Activated CD8-positive, alpha-beta memory T cell treated with anti-CD3 and anti-CD28 coated beads for 24 hours (primary cell): ENCODE data around the gene SPRYD4.
"Not testable (repeated sequence)": the region's sequence is repeated elsewhere in the genome, so short reads cannot be mapped to it uniquely, and the experiment has no call there.

Experiments used
- DNase-seq: peaks from one replicate; pipeline ENCODE4 v3.0.0-alpha.2; 2020

SPRYD4 gene

DNA sequence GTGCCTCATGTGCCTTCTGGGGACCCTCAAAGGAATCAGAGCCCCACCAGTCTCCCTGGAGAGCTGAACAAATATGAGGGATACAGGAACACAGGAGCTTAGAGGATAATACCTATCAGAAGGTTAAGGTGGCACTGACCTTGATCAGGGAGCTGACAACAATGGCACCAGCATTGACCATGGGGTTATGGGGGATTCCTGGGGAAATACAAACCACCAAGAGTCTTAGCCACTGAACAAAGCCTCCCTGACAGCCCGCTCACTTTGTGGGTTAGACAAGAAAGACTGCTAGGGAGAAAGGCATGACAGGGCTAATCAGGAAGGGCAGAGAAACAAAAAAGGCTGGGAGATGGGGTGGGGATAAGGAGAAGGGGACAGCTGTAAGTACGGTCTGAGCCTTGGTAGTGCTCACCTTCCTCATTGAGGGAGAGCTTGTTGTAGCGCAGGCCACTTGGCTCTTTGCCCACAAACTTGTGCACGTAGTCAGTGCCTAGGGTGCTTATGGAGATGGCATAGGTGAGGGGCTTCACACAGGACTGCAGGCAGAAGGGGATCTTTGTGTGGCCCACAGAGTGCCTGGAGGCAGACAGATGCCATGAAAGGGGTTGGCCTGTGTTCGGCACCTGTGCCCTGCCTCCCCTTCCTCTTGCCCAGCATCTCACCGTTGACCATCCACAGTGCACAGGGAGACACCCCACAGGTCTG is 9.3 kb downstream of the SPRYD4 start:
- DNase-seq, result no peak

GRCh38 chr12:56479625-56480024 is 11.2 kb downstream of the SPRYD4 start:
- no peak for DNase-seq

DNA sequence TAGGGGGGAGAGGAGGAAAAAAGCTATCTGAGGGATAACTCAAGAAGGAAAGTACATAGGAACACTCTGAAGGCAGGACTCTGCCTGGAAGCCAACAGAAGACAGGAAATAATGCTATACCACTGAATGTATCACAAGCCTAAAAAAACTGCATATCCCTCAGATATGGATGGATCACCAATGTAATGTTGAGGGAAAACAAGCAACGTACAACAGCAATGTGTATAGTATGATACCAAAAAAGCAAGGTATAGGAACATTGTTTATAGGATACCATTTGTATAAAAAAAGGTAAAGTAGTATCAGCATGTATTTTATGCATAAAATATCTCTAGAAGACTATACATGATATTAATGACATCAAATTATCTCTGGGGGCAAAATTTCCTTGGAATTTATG is 16.2 kb downstream of the SPRYD4 start:
- DNase-seq, result no peak

- no peak for DNase-seq
Observed at GRCh38 chr12:56486694-56487093, 18.3 kb downstream of the SPRYD4 start.

- peak; percentile 75 for DNase-seq
Observed at GRCh38 chr12:56487448-56488040, 19.2 kb downstream of the SPRYD4 start.

DNA sequence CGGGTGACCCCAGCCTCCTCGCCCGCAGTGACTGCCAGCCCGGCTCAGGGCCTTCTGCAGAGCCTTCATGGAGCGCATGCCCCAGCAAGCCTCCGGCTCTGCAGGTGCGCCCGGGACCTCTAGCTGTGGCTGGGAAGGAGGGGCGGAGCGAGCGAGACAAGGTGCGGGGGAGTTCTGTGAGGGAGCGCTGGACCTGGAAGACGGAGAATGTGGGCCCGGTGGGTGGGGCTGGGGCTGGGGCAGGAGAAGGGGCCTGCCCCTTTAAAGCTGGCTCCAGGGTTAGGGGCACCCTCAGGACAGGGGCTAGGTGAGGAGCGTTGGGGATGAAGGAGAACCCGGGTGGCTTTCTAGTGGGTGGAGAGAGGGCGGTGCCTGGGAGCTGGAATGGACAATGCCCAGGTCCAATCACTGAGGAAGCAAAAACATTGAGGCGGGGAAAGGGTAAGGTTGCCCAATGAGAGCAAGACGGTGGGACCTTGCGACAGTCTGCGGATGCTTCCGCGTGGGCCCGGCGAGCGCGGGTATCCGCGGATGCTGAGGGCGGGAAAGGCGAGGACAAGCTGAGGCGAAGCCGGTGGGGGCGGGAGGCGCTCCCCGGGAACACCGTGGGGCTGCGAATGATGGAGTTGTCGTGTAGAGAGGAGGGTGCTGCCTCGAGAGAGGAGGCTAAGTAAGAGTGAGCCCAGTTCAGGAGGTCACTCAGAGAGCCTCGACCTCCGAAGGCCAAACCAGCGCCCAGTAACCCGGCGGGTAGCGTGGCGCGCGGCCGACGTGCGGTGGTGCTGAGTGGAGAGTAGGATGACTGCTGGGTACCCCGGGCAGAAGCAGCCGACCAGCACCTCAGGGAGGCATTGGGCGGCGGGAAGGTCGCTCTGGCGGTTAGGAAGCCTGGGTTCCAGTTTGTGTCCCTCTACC is 19.9 kb downstream of the SPRYD4 start, which contains the start of gene GLS2:
Gene GLS2, minus strand, starts transcription at position 121 of the 915 bp plus-strand sequence. Its CDS starts 43 bp downstream, at position 78.
- peak; percentile 87 for DNase-seq

DNA sequence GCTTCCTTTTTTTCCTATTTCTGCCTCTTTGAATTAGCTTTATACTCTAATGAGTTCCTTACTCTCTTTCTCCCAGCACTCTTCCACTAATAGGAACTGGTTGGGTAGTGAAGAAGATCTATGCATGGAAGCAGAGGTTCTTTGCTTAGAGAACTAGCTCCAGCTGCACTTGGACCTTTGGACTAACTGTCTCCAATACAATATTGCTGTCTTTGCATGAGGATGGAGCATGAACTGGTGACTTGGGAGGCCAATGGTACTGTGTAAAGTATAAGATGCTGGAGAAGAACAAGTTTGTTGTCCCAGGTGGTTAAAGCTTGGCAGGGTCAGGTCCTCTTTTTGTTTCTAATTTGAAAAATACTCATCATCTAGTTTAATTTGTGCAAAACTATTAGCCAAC is 22.0 kb downstream of the SPRYD4 start:
- no peak for DNase-seq

- DNase-seq, result not testable (repeated sequence)
Observed at GRCh38 chr12:56493409-56494105, 25.2 kb downstream of the SPRYD4 start.

DNA sequence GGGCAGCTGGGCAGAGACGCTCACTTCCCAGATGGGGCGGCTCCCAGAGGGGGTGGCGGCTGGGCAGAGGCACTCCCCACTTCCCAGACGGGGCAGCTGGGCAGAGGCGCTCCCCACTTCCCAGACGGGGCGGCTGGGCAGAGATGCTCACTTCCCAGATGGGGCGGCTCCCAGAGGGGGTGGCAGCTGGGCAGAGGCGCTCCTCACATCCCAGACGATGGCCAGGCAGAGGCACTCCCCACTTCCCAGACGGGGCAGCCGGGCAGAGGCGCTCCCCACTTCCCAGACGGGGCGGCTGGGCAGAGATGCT is 25.7 kb downstream of the SPRYD4 start:
- DNase-seq, result not testable (repeated sequence)

- not testable (repeated sequence) for DNase-seq
Observed at GRCh38 chr12:56494481-56494880, 26.1 kb downstream of the SPRYD4 start.

DNA sequence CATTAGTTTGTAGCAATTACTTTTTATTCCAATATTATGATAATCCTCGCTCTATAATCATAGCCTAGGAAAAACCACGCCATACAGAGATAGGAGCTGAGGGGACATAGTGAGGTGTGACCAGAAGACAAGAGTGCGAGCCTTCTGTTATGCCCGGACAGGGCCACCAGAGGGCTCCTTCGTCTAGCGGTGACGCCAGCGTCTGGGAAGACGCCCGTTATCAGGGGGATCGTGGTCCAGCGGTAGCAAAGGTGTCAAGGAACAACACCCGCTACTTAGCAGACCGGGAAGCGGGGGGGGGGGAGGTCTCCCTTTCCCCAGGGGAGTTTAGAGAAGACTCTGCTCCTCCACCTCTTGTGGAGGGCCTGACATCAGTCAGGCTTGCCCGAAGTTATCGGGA is 28.3 kb downstream of the SPRYD4 start:
- peak; percentile 85 for DNase-seq

DNA sequence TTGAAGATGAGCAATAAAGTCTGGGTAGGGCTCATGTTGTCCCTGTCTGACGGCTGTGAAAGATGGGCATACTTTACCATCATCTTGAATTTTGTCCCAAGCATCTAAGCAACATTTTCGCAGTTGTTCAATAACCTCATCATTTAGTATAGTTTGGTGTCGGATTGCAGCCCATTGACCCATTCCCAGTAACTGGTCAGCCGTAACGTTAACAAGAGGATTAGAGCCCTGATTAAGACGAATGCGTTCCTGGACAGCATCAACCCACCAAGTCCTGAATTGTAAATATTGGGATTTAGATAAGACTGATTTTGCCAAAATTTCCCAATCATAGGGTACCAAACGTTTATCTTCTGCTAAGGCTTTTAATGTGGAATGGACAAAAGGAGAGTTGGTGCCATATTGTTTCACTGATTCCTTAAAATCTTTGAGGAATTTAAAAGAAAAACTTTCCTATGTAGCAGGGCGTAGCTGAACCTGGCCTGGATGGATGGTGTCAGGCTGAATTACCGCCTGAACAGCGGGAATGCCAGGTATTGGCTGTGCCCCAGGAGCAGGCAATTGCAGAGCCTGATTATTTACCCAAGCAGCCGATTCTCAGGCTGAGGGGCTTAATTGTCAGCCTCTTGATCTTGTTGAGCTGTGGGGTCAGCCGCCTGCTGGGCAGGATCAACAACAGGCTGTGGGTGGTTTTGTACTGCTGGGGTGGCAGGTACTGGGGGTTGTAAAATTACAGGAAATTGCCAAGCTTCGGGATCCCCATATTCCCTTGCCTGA is 29.9 kb downstream of the SPRYD4 start:
- not testable (repeated sequence) for DNase-seq

GRCh38 chr12:56499452-56499851 is 31.1 kb downstream of the SPRYD4 start:
- not testable (repeated sequence) for DNase-seq

GRCh38 chr12:56499879-56500278 is 31.5 kb downstream of the SPRYD4 start:
- DNase-seq, result not testable (repeated sequence)

DNA sequence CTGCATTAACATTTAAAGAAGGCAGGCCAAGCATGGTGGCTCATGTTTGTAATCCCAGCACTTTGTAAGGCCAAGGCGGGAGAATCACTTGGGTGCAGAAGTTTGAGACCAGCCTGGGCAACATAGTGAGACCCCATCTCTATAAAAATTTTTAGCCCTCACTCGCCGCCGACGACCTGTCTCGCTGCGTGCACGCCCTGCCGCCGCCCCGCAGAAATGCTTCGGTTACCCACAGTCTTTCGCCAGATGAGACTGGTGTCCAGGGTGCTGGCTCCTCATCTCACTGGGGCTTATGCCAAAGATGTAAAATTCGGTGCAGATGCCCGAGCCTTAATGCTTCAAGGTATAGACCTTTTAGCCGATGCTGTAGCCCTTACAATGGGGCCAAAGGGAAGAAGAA is 42.4 kb downstream of the SPRYD4 start:
- no peak for DNase-seq

GRCh38 chr12:56514014-56514318 is 45.6 kb downstream of the SPRYD4 start:
- DNase-seq, result not testable (repeated sequence)

DNA sequence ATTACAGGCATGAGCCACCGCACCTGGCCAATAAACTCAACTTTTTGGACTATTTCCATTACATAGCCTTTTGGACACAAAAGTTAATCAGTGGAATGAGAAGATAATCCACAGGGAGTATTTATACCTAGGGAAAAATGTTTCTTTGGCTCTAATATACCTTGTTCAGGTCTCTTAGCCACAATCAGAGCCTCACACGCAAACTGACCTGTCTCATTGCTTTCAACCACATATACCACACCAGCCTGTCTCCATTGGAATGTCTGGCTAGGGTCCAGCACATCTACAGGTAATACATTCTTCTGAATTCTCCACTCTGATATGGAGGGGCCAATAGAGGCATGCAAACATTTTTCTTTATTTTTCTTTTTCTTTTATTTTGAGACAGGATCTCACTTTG is 49.5 kb downstream of the SPRYD4 start:
- no peak for DNase-seq

- no peak for DNase-seq
Observed at GRCh38 chr12:56518570-56518969, 50.2 kb downstream of the SPRYD4 start.

DNA sequence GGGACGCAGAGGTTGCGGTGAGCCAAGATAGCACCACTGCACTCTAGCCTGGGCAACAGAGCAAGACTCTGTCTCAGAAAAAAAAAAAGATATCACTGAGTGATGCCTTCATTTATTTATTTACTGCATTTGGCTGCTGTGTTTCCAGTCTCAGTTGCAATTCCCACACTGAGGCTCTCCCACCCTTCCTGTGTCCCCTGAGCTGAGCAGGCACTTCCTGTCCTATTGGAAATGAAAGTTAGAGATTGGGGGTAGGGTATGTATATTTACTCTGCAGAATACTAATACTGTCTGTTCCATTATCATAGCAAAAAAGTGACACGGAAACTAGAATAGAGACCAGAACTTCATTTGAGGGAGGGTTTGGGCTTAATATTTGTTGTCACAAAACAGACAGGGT is 51.7 kb downstream of the SPRYD4 start:
- no peak for DNase-seq

DNA sequence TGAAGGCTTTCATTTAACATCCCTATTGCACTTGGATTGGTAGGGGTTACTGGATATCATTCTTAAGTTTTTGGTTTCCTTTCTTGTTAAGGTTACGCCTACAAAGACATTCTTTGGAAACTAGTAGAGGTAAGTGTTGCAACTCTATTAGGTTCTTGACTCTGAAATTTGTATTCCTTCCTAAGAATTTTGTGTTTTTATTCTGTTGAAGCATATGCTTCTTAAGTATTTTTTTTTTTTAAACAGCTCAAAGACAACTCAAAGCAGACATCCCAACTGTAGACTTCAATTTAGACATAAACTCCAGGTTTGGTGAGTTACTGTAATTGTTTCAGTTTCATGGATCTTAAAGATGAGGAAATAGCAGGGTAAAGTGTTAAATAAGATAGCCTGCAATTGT is 52.1 kb downstream of the SPRYD4 start:
- DNase-seq, result no peak

DNA sequence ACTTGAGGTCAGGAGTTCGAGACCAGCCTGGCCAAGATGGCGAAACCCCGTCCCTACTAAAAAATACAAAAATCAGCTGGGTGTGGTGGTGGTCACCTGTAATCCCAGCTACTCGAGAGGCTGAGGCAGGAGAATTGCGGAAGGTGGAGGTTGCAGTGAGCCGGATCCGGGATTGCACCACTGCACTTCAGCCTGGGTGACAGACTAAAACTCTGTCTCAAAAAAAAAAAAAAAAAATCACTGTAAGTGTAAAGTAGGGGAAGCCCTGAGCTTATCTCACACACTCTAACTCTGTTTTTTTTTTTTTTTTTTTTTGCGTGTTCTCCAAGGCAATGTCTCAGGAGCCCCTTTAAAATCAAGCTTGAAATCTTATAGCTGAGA is 52.8 kb downstream of the SPRYD4 start:
- DNase-seq, result no peak

- peak; percentile 64 for DNase-seq
Observed at GRCh38 chr12:56521590-56522371, 53.4 kb downstream of the SPRYD4 start, which contains the start of gene RBMS2. TSS of gene RBMS2 (plus strand) at chr12:56521820. CDS start at chr12:56522024, 204 bp downstream.
